ENCODE measurements around the gene PDZD7.
"Not testable (repeated sequence)": the region's sequence is repeated elsewhere in the genome, so short reads cannot be mapped to it uniquely, and the experiment has no call there.

- TF ChIP-seq RAD21 (IDR thresholded peaks at IDR 0.05; ENCODE audit: low read length); JUND (IDR thresholded peaks at IDR 0.05); NRF1 (IDR thresholded peaks at IDR 0.05; ENCODE audit: low read depth, low read length); MXI1 (IDR thresholded peaks at IDR 0.05; ENCODE audit: low read depth, low read length): not testable (repeated sequence)
Observed at GRCh38 chr10:101034404-101034803, 3.5 kb upstream of the PDZD7 start.
